ENCODE measurements around the gene AQP2.

AQP2 gene

GRCh38 chr12:49955899-49956662 is 5.5 kb downstream of the AQP2 start:
- DNase-seq (ENCODE audit: low read depth): no peak

- DNase-seq (ENCODE audit: low read depth): no peak
These were observed 6.4 kb downstream of the AQP2 start for GRCh38 chr12:49956663-49957569.

DNA sequence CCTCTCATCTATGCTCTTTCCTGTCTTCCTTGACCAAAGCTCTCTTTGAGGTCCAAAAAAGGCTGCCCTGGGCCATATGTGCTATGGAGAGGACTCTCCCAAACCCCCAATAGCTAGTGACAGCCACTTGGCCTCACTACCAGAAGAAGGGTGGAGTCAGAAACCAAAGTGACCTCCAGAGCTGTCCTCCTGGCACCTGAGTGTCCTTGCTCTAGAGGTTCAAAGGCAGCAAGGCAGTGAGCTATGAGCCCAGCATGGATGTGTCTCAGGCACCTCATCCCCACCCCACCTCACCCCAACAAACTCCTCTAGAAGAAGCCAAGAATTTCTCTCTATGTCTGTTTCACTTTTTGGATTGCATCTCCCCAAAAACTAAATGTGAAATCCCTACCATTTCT is 7.0 kb downstream of the AQP2 start:
- DNase-seq (ENCODE audit: low read depth): no peak

DNA sequence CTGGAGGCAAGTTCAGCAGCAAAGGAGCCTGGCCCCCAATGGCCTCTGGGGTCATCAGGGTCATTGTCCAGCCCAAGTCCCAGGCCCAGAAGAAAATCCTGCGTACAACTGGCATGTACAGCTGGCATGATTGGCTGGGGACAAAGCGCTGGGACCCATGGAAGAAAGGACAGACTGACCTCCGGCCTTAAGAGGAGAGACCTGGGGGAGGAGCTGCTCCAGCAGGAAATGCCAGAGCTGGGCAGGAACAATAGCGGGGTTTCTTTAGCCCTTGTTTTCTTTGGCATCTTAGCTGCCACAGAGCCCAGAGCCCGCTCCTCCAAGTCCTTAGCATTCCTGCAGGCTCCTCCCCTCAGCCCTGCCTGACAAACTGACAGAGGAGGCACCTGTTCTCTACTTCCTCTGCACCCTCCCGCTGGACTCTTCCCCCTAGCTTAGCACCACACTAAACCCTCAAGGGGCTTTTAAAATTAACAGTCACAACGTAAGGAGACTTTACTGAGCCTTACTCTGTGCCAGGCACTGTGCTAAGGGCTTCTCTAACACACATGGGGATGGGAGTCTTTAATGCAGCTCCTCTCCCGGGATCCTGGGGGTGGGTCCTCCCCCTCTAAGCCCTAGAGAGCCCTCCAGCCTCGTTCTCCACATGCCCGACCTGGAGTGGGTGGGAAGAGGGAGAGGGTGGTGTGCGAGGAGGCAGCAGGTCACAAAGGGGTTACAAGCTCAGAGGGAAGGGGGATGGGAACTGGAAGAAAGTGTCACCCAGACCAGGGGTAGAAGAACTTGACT is 9.3 kb downstream of the AQP2 start:
- no peak for DNase-seq (ENCODE audit: low read depth)

GRCh38 chr12:49960474-49961110 is 10.1 kb downstream of the AQP2 start:
- no peak for DNase-seq (ENCODE audit: low read depth)

GRCh38 chr12:49961111-49961922 is 10.8 kb downstream of the AQP2 start, which contains the start of gene AQP5:
AQP5 (plus strand) TSS chr12:49961872; CDS start chr12:49962018, 146 bp downstream.
- DNase-seq (ENCODE audit: low read depth): no peak

- no peak for DNase-seq (ENCODE audit: low read depth)
These were observed 11.6 kb downstream of the AQP2 start for GRCh38 chr12:49961993-49962764.

GRCh38 chr12:49962861-49963765 is 12.6 kb downstream of the AQP2 start:
- no peak for DNase-seq (ENCODE audit: low read depth)

DNA sequence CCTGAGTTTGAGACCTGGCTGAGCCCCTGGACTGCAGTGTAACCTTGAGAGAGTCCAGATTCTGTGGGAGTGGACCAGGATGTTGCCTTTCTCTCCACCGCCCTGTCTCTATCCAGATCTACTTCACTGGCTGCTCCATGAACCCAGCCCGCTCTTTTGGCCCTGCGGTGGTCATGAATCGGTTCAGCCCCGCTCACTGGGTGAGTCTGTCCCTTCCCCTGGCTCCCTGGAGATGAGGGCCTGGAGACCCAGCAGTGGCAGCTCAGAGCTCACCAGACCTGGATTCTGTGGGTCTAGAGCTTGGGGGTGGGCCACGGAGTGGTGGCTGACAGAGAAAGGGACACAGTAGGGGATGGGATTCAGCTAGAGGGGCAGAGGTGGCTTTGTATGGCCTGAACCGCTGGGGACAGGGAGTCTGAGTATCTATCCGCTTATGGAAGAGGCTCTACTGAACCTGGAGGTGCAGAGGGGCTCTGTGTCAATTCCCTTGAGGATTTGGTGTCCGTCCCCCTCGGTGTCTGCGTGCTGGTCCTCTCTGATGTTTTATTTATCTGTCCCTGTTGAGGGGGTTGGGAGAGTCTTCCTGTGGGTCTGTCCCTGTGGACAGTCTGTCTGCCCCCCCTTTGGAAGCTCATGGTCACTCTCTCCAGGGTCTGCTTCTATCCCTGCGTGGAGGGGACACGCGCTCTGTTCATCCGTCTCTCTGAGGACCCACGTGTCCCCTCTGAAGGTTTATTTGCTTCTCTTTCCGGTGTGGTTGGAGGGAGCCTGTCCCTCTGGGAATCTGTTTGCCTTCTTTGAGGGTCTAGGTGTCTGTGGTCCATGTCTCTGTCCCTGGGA is 13.7 kb downstream of the AQP2 start:
- no peak for DNase-seq (ENCODE audit: low read depth)

- DNase-seq (ENCODE audit: low read depth): no peak
These were observed 14.5 kb downstream of the AQP2 start for GRCh38 chr12:49964849-49965624.

DNA sequence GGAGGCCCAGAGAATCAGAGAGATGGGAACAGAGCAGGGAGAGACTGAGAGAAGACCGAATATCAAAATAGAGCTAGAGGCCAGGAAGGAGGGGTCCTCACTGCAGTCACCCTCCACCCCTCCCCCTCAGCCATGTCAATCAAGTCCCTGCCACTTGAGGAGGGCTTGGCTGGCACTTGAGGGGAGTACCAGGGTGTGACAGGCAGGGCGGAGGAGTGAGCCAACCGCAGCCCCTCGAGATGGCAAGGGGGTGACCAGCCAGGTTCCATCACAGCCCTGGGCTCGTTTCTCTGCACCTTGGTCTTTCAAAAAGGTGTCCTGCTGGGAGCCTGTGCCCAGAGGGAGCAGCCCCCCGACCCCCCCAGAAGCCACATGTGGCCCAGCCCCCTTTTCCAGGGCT is 15.3 kb downstream of the AQP2 start:
- DNase-seq (ENCODE audit: low read depth): no peak

DNA sequence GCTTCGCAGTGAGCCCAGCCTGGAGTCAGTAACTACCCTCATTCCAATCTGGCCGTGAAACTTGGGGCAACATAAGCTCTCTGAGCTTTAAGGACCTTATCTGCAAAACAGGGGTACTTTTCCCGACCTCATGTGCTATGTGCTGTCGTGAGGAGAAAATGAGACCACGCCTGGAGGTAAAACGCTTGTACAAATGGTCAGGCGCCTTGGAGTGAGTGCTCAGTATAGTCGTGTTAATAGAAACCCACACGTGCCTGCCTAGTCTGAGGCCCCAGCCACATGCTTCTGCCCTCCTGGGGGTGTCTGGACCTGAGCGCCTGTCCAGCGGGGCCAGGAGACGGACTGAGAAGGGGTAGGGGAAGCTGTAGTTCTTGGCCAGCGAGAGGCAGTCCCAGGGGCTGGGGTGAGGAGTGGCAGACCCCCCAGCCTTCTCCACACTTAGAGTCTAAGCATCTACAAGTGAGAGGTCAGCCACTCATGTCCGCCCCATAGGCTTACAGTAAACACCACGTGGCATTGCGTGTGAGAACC is 16.0 kb downstream of the AQP2 start:
- no peak for DNase-seq (ENCODE audit: low read depth)

DNA sequence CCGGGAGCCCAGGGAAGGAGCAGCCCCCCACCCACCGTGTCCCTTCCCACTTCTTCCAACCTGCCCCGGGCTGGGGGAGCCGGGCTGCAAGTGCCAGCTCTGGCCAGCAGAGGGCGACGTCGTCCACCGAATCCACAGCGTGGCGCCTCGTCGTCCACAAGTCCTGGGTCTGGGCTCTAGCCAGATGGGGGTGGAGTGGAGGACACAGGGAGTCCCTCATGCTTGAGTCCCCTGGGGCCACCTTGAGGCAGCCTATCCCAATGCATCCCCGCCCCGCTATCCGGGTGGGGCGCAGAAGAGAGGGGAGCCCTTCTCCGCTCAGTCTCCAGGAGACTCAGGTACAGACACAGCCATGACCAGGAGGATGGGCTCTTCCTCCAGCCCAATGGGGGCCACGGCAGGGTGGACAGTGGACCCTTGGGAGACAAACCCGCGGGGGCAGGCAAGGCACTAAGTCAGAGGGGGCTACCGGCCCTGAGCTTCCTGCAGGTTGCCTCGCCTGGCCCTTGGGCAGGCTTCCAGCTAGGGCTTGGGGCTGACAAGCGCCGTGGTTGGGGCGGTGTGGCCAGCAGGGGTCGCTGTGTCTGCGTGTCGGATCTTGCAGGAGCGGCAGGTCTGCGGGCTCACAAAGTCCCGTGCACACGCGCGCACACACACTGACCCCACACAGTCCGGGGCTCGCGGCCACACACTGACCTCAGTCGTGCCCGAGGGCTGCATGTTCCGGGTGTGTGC is 16.7 kb downstream of the AQP2 start:
- DNase-seq (ENCODE audit: low read depth): peak; percentile 77

DNA sequence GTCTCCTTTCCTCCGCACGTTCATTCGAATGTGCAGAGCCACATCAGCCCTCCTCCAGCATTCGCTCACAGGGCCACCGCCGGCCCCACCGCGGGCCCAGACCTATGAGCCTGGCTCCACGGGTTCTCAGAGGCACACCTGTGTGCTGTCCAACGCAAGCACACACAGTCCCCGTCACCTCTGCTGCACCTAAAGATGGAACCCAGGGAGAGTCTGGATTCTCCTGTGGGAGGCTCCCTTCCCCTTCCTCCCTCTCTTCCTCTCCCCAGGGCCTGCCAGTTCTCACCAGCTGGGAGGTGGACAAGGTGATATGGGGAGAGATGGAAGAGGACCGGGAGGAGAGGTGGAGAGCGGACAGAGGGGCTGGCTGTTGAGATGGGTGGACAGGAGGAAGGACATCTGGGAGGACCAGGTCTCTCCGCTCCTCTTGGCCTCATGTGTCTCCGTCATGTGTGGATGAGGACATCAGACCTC is 17.3 kb downstream of the AQP2 start:
- DNase-seq (ENCODE audit: low read depth): no peak

DNA sequence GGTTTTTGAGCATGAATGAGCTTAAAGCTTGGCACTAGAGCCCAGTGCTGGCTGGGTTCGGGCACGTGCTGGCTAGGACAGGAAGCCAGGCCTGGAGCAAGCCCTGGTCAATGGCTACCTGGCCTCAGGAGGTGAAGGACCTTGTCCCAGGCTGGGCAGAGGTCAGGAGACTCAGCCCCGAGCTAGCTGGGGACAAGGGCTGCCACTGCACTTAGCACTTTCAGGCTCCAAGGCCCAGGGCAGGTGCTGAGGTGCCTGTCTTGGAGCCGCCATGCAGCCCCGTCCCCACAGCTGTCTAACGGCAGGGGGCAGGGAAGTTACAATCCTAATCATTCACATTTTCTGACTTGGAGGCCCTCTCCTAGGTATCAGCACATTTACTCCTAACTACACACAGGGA is 17.9 kb downstream of the AQP2 start:
- DNase-seq (ENCODE audit: low read depth): no peak

- no peak for DNase-seq (ENCODE audit: low read depth)
These were observed 18.5 kb downstream of the AQP2 start for GRCh38 chr12:49969027-49969426.

All from stimulated activated CD8-positive, alpha-beta memory T cell treated with anti-CD3 and anti-CD28 coated beads, Interleukin-12 subunit alpha, Interleukin-12 subunit beta, amount 100 ng/mL, for 4 hours (primary cell).